ENCODE data around the gene PROSER3. TPM values are rescaled to one million over a fixed set of nuclear protein-coding genes. Genes with fewer than 3 reads are reported as not detected.
A peak's percentile ranks its signal among the peaks of the same experiment; 100 is the strongest.

The PROSER3 gene
- total and polyA plus RNA-seq, 2 experiments from 2014 or later, result 21.8 to 28.0 TPM

- H3K4me2 ChIP-seq, result no peak overlapping the region
- H3K36me3 Mint-ChIP-seq (ENCODE audit: low read depth), result no peaks in the 10 kb centered on the region
- H3K27ac Mint-ChIP-seq, result no peak overlapping the region
- H3K9me3 Mint-ChIP-seq, result no peaks in the 10 kb centered on the region; the same call in 2 of the 3 replicates
- H3K27me3 Mint-ChIP-seq (ENCODE audit: insufficient read depth, low read depth, poor library complexity), result peaks cover 7% of the 10 kb centered on the region
- no peak overlapping the region for H3K4me3 ChIP-seq
- no peaks in the 10 kb centered on the region for H3K36me3 ChIP-seq (ENCODE audit: insufficient read depth)
- no peak overlapping the region for H3K4me3 Mint-ChIP-seq
- H3K4me1 Mint-ChIP-seq, result peaks cover 5% of the 10 kb centered on the region
- ATAC-seq (no peak), DNase-seq (ENCODE audit: low spot score) (no peak)
- H2AFZ ChIP-seq, result no peak overlapping the region
- no peak for TF ChIP-seq ETS1 (IDR thresholded peaks at IDR 0.05)
- no peak for TF ChIP-seq STAT1 (IDR thresholded peaks at IDR 0.05; ENCODE audit: unreplicated experiment)
- 0 out of 2 replicates have a peak, but pooled peaks cover 4% of the 10 kb centered on the region for H3K4me1 ChIP-seq (ENCODE audit: insufficient read depth)
- no peaks in the 10 kb centered on the region for H3K79me2 ChIP-seq (replicated peaks; ENCODE audit: insufficient read depth)
- H3F3A ChIP-seq (replicated peaks; ENCODE audit: low read depth), result peaks cover 4% of the 10 kb centered on the region; the same call in 1 of the 2 replicates
- no peaks in the 10 kb centered on the region for H3K27me3 ChIP-seq (ENCODE audit: insufficient read depth)
- no peaks in the 10 kb centered on the region for H4K20me1 ChIP-seq (replicated peaks; ENCODE audit: insufficient read depth)
- H3K27ac ChIP-seq (ENCODE audit: low read depth), result no peak overlapping the region
- H3K9me2 ChIP-seq (ENCODE audit: insufficient read depth), result no peaks in the 10 kb centered on the region
Observed at GRCh38 chr19:35813043-35813890, 55.3 kb downstream of the PROSER3 start.

GRCh38 chr19:35816262-35816661 lies 58.3 kb downstream of the PROSER3 start:
- DNase-seq (ENCODE audit: low spot score), result peak; percentile 77
- no peaks in the 10 kb centered on the region; the same call in 2 of the 3 replicates for H3K9me3 Mint-ChIP-seq

More at GRCh38 chr19:35816262-35816661, 58.3 kb downstream of the PROSER3 start:
- ATAC-seq, result peak; percentile 53
- Histone ChIP-seq H3K79me2 (replicated peaks; ENCODE audit: insufficient read depth) (no peaks in the 10 kb centered on the region), H3K27ac (ENCODE audit: low read depth) (peak overlapping the region; percentile 8; the same call in 1 of the 2 replicates), H4K20me1 (replicated peaks; ENCODE audit: insufficient read depth) (no peaks in the 10 kb centered on the region), H2AFZ (no peak overlapping the region), H3K4me1 (ENCODE audit: insufficient read depth) (0 out of 2 replicates have a peak, but pooled peaks cover 4% of the 10 kb centered on the region), H3K9me2 (ENCODE audit: insufficient read depth) (no peaks in the 10 kb centered on the region), H3K36me3 (ENCODE audit: insufficient read depth) (no peaks in the 10 kb centered on the region), H3K4me2 (no peak overlapping the region), H3F3A (replicated peaks; ENCODE audit: low read depth) (peaks cover 4% of the 10 kb centered on the region; the same call in 1 of the 2 replicates), H3K4me3 (no peak overlapping the region), H3K27me3 (ENCODE audit: insufficient read depth) (no peaks in the 10 kb centered on the region)
- H3K36me3 Mint-ChIP-seq (ENCODE audit: low read depth), result no peaks in the 10 kb centered on the region
- TF ChIP-seq NANOG (IDR thresholded peaks at IDR 0.05; ENCODE audit: borderline replicate concordance) (no peak), STAT1 (IDR thresholded peaks at IDR 0.05; ENCODE audit: unreplicated experiment) (no peak), ZNF331 (CRISPR knock-in tag; IDR thresholded peaks at IDR 0.05; ENCODE audit: low read depth) (no peak), ETS1 (IDR thresholded peaks at IDR 0.05) (peak; percentile 30; the same call in 1 of the 2 replicates)
- peak overlapping the region; percentile 53; the same call in 1 of the 2 replicates for H3K27ac Mint-ChIP-seq
- peaks cover 9% of the 10 kb centered on the region for H3K27me3 Mint-ChIP-seq (ENCODE audit: insufficient read depth, low read depth, poor library complexity)
- peaks cover 9% of the 10 kb centered on the region for H3K4me1 Mint-ChIP-seq
- no peak overlapping the region for H3K4me3 Mint-ChIP-seq

Measured in GM23338 (cell line).